ENCODE results near the gene RNF130. TPM values are rescaled to one million over a fixed set of nuclear protein-coding genes. Genes with fewer than 3 reads are reported as not detected.

Gene RNF130
- total RNA-seq, 1 donor from 2014 or later: 104 TPM

DNA sequence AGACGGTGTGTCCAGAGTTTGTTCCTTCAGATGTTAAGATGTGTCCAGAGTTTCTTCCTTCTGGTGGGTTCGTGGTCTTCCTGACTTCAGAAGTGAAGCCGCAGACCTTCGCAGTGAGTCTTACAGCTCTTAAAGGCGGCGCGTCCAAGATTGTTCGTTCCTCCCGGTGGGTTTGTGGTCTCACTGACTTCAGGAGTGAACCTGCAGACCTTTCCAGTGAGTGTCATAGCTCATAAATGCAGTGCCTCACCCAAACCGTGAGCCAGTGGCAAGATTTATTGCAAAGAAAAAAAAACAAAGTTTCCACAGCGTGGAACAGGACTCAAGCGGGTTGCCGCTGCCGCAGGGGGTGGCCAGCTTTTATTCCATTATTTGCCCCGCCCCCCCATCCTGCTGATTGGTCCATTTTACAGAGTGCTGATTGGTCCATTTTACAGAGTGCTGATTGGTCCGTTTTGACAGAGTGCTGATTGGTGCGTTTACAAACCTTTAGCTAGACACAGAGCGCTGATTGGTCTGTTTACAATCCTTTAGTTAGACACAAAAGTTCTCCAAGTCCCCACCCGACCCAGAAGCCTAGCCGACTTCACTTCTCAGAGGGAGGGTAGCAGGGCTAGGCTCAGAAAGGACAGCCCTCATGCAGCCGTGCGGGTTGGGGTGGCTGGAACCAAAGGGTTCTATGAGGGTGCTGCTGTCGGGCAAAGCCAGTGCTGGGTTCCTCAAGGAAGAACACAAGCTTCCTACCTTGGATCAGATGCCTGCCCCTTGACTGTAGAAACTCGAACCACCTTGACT, 9.1 kb upstream of the RNF130 start:
- H3K36me3 Mint-ChIP-seq (ENCODE audit: unreplicated experiment): peaks cover 6% of the 10 kb centered on the region
- no peak overlapping the region for H3K27ac Mint-ChIP-seq (ENCODE audit: unreplicated experiment)

DNA sequence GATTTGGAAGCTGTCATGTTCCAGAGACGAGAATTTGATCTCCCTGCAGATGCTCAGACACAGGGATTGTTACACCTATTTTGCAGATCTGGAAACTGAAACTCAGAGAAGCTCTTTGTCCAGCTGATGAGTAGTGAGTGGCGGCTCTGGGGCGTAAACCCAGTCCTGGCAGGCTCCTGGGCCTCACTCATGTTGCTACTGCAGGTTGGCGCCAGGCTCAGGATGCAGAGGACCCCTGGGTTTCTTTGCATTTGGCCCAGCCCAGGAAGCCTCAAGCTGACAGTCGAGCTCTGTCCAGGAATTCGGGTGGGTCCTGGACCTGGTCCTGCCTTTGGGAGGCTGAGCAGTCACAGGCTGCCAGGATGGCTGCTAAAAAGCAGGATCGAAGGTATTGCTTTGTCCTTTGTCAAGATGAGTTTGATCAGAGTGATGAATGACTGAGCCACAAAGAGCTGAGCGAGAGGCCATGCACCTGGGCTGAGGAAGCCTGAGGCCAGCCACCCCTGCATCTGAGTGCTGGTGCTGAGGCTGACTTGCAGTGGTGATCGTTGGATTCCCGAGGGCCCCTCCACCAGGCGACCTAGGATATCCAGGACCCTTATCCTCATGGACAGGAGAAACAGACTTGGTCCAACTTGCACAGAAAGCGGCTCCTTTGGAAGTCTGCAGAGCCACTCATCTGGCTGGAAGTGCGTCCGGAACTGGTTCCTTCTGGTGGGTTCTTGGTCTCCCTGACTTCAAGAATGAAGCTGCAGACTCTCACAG, 8.3 kb upstream of the RNF130 start:
- Mint-ChIP-seq H3K27ac (ENCODE audit: unreplicated experiment) (no peak overlapping the region), H3K4me1 (ENCODE audit: low read depth, unreplicated experiment) (no peaks in the 10 kb centered on the region), H3K27me3 (ENCODE audit: unreplicated experiment) (peaks cover 3% of the 10 kb centered on the region), H3K4me3 (ENCODE audit: unreplicated experiment) (no peak overlapping the region), H3K9me3 (ENCODE audit: unreplicated experiment) (peaks cover 14% of the 10 kb centered on the region), H3K36me3 (ENCODE audit: unreplicated experiment) (peaks cover 6% of the 10 kb centered on the region)
- DNase-seq: no peak
- no peak for TF ChIP-seq CTCF (IDR thresholded peaks at IDR 0.05; ENCODE audit: partially characterized antibody, unreplicated experiment)

More for the DNA sequence above, 9.1 kb upstream of the RNF130 start:
- DNase-seq: no peak
- no peak for TF ChIP-seq CTCF (IDR thresholded peaks at IDR 0.05; ENCODE audit: partially characterized antibody, unreplicated experiment)
- Mint-ChIP-seq H3K4me3 (ENCODE audit: unreplicated experiment) (no peak overlapping the region), H3K9me3 (ENCODE audit: unreplicated experiment) (peaks cover 12% of the 10 kb centered on the region), H3K27me3 (ENCODE audit: unreplicated experiment) (peaks cover 3% of the 10 kb centered on the region), H3K4me1 (ENCODE audit: low read depth, unreplicated experiment) (peaks cover 2% of the 10 kb centered on the region)

DNA sequence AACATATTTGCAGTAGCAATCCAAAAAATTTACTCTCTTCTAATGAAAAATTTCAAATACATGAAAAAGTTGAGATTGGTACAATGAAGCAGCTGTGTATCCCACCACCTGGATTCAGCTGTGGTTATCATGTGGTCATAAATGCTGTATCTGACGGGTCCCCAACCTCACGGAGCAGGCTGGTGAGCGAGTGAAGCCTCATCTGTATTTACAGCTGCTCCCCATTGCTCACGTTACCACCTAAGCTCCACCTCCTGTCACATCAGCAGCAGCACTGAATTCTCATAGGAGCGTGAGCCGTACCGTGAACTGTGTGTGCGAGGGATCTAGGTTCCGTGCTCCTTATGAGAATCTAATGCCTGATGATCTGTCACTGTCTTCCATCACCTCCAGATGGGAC, 6.8 kb upstream of the RNF130 start:
- Mint-ChIP-seq H3K9me3 (ENCODE audit: unreplicated experiment) (peaks cover 20% of the 10 kb centered on the region), H3K36me3 (ENCODE audit: unreplicated experiment) (peaks cover 9% of the 10 kb centered on the region), H3K4me3 (ENCODE audit: unreplicated experiment) (no peak overlapping the region), H3K4me1 (ENCODE audit: low read depth, unreplicated experiment) (no peaks in the 10 kb centered on the region), H3K27me3 (ENCODE audit: unreplicated experiment) (peaks cover 3% of the 10 kb centered on the region), H3K27ac (ENCODE audit: unreplicated experiment) (no peak overlapping the region)
- TF ChIP-seq CTCF (IDR thresholded peaks at IDR 0.05; ENCODE audit: partially characterized antibody, unreplicated experiment): no peak
- no peak for DNase-seq

- Mint-ChIP-seq H3K4me1 (ENCODE audit: low read depth, unreplicated experiment) (no peaks in the 10 kb centered on the region), H3K27me3 (ENCODE audit: unreplicated experiment) (peaks cover 5% of the 10 kb centered on the region), H3K36me3 (ENCODE audit: unreplicated experiment) (peaks cover 12% of the 10 kb centered on the region), H3K4me3 (ENCODE audit: unreplicated experiment) (no peak overlapping the region), H3K27ac (ENCODE audit: unreplicated experiment) (no peak overlapping the region), H3K9me3 (ENCODE audit: unreplicated experiment) (peaks cover 23% of the 10 kb centered on the region)
- TF ChIP-seq CTCF (IDR thresholded peaks at IDR 0.05; ENCODE audit: partially characterized antibody, unreplicated experiment): no peak
- no peak for DNase-seq
Measured at GRCh38 chr5:180077594-180078284, 6.2 kb upstream of the RNF130 start.
